ENCODE data around the gene CACNA1B.

CACNA1B gene

DNA sequence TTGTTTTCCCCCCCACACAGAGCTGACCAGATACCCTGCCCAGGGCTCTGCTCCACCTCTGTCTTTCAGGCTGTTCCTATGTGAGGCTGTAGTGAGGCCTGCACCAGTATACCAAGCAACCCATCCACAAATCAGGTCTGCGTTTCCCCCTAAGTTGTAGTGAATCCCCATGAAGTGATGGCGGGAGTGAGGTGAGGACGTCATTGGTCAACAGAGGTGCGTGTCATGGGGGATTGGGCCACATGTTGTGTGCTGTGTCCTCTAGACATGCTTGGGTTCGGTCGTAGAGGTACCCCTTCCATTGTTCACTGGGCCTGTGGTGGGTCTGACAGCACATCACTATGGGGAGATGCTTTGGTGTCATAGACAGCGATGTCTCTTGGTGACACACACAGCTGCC, 184.6 kb downstream of the CACNA1B start:
- Mint-ChIP-seq H3K9me3 (no peaks in the 10 kb centered on the region), H3K4me3 (no peak overlapping the region), H3K27ac (no peak overlapping the region), H3K4me1 (no peaks in the 10 kb centered on the region), H3K36me3 (ENCODE audit: low read depth) (no peaks in the 10 kb centered on the region), H3K27me3 (ENCODE audit: low read depth) (peaks cover 4% of the 10 kb centered on the region)
- TF ChIP-seq CTCF (IDR thresholded peaks at IDR 0.05; ENCODE audit: unreplicated experiment in 3 of 3): no peak

DNA sequence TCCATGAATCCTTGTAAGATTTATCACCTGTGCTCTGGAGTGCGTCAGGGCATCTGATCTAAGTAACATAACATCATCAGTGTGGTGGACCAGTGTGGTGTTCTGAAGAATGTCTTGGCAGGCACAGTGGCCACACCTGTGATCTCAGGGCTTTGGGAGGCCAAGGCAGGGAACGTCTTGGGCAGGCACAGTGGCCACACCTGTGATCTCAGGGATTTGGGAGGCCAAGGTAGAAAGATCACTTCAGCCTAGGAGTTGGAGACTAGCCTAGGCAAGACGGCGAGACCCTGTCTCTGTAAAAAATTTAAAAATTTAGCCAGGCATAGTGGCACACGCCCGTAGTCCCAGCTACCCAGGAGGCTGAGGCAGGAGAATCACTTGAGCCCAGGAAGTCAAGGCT, 185.5 kb downstream of the CACNA1B start:
- H3K4me3 Mint-ChIP-seq: no peak overlapping the region
- H3K27ac Mint-ChIP-seq: no peak overlapping the region
- no peaks in the 10 kb centered on the region for H3K4me1 Mint-ChIP-seq
- H3K27me3 Mint-ChIP-seq (ENCODE audit: low read depth): peaks cover 4% of the 10 kb centered on the region
- H3K9me3 Mint-ChIP-seq: no peaks in the 10 kb centered on the region
- H3K36me3 Mint-ChIP-seq (ENCODE audit: low read depth): no peaks in the 10 kb centered on the region
- no peak for TF ChIP-seq CTCF (IDR thresholded peaks at IDR 0.05; ENCODE audit: unreplicated experiment in 3 of 3)

GRCh38 chr9:138063785-138064184, 186.2 kb downstream of the CACNA1B start:
- H3K27me3 Mint-ChIP-seq (ENCODE audit: low read depth): peaks cover 4% of the 10 kb centered on the region
- no peaks in the 10 kb centered on the region for H3K4me1 Mint-ChIP-seq
- no peak for TF ChIP-seq CTCF (IDR thresholded peaks at IDR 0.05; ENCODE audit: unreplicated experiment in 3 of 3)
- H3K9me3 Mint-ChIP-seq: no peaks in the 10 kb centered on the region
- no peaks in the 10 kb centered on the region for H3K36me3 Mint-ChIP-seq (ENCODE audit: low read depth)
- H3K27ac Mint-ChIP-seq: no peak overlapping the region
- H3K4me3 Mint-ChIP-seq: no peak overlapping the region

GRCh38 chr9:138064547-138064946, 187.0 kb downstream of the CACNA1B start:
- no peak overlapping the region for H3K4me3 Mint-ChIP-seq
- H3K27ac Mint-ChIP-seq: no peak overlapping the region
- TF ChIP-seq CTCF (IDR thresholded peaks at IDR 0.05; ENCODE audit: unreplicated experiment in 3 of 3): no peak
- H3K36me3 Mint-ChIP-seq (ENCODE audit: low read depth): no peaks in the 10 kb centered on the region
- no peaks in the 10 kb centered on the region for H3K4me1 Mint-ChIP-seq
- peaks cover 4% of the 10 kb centered on the region for H3K27me3 Mint-ChIP-seq (ENCODE audit: low read depth)
- H3K9me3 Mint-ChIP-seq: no peaks in the 10 kb centered on the region

- H3K27me3 Mint-ChIP-seq (ENCODE audit: low read depth): peaks cover 4% of the 10 kb centered on the region
- no peaks in the 10 kb centered on the region for H3K4me1 Mint-ChIP-seq
- no peak overlapping the region for H3K4me3 Mint-ChIP-seq
- no peaks in the 10 kb centered on the region for H3K36me3 Mint-ChIP-seq (ENCODE audit: low read depth)
- TF ChIP-seq CTCF (IDR thresholded peaks at IDR 0.05; ENCODE audit: unreplicated experiment in 3 of 3): no peak
- H3K27ac Mint-ChIP-seq: no peak overlapping the region
- no peaks in the 10 kb centered on the region for H3K9me3 Mint-ChIP-seq
Measured at GRCh38 chr9:138065287-138065686, 187.7 kb downstream of the CACNA1B start.

DNA sequence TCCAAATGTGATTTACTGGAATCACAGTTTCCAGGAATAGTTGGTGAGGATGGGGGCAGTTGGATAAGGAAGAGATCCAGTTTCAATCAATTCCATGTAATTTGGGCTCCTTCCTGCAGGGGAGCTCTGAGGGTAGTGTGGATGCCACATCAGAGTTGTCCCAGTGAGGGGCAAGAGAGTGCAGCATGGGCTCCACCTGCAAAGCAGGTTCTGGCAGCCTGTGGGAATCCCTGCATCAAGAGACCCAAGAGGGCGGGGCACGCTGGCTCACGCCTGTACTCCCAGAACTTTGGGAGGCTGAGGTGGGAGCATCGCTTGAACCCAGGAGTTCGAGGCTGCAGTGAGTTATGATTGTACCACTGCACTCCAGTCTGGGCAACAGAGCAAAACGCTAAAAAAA, 188.5 kb downstream of the CACNA1B start:
- no peak for TF ChIP-seq CTCF (IDR thresholded peaks at IDR 0.05; ENCODE audit: unreplicated experiment in 3 of 3)
- no peak overlapping the region for H3K4me3 Mint-ChIP-seq

More for the DNA sequence above, 188.5 kb downstream of the CACNA1B start:
- no peaks in the 10 kb centered on the region for H3K9me3 Mint-ChIP-seq
- H3K27ac Mint-ChIP-seq: no peak overlapping the region
- H3K27me3 Mint-ChIP-seq (ENCODE audit: low read depth): peaks cover 4% of the 10 kb centered on the region
- no peaks in the 10 kb centered on the region for H3K36me3 Mint-ChIP-seq (ENCODE audit: low read depth)
- no peaks in the 10 kb centered on the region for H3K4me1 Mint-ChIP-seq
